Endothelial cell of umbilical vein (primary cell): ENCODE results near the gene CROCC. TPM values are rescaled to one million over a fixed set of nuclear protein-coding genes. Genes with fewer than 3 reads are reported as not detected.
"Not testable (repeated sequence)": the region's sequence is repeated elsewhere in the genome, so short reads cannot be mapped to it uniquely, and the experiment has no call there.

ENCODE experiments used
- BruUV-seq: library from RNA; stranded (reverse); fragments of 400-500 nt; replicated peaks from 2 replicates; lab custom pipeline; 2021; lab: Mats Ljungman, UMichigan
- CTCF ChIA-PET: fragments of 300-600, 350-600 bp; sonication (Branson Sonifier 250); formaldehyde crosslinking; loops from one replicate; lab custom pipeline; 2021; ENCODE audit warnings: antibody characterized with exemption, inconsistent platforms; lab: Charles Lee
- POLR2A ChIA-PET: fragments of 300-600, 350-600 bp; sonication (Branson Sonifier 250); formaldehyde crosslinking; loops from one replicate; lab custom pipeline; 2021; ENCODE audit warnings: antibody characterized with exemption, inconsistent platforms; lab: Charles Lee
- DNase-seq: peaks from one replicate; pipeline ENCODE4 v3.0.0-alpha.2; 2011; ENCODE audit warnings: low read depth, low spot score
- FAIRE-seq: peaks from 2 replicates; lab custom pipeline; 2011; peaks lifted over from hg19 to GRCh38; lab: Jason Lieb, UNC
- H2AFZ ChIP-seq: 2 replicates; pipeline ENCODE4 v1.6.0; 2012; ENCODE audit warnings: low read depth, low read length, control low read depth, inconsistent platforms
- H3K27ac ChIP-seq: 2 replicates; pipeline ENCODE4 v1.5.1; 2011; ENCODE audit warnings: low read depth, mild to moderate bottlenecking, control low read depth, low read length, moderate library complexity; ENCODE audit not compliant: insufficient read depth
- H3K27me3 ChIP-seq, 2 experiments: 2 replicates each; pipeline versions ENCODE4 v1.6.0 to v1.6.1; 2011; ENCODE audit warnings: low read length in 2 of 2, mixed read lengths in 1 of 2; ENCODE audit not compliant: control insufficient read depth in 2 of 2, insufficient read depth in 2 of 2
- H3K36me3 ChIP-seq, 2 experiments: 2 replicates in 1 of 2; 3 replicates in 1 of 2; pipeline ENCODE4 v1.5.1; 2011; ENCODE audit warnings: low read length in 2 of 2, mild to moderate bottlenecking in 1 of 2, moderate library complexity in 1 of 2; ENCODE audit not compliant: control insufficient read depth in 2 of 2, insufficient read depth in 2 of 2; ENCODE audit errors: extremely low read depth in 1 of 2
- H3K4me1 ChIP-seq: 3 replicates; pipeline ENCODE4 v1.5.1; 2011; ENCODE audit warnings: mild to moderate bottlenecking, low read length; ENCODE audit not compliant: control insufficient read depth, insufficient read depth; ENCODE audit errors: extremely low read depth
- H3K4me2 ChIP-seq: 2 replicates; pipeline ENCODE4 v1.6.1; 2011; ENCODE audit warnings: low read length, control low read depth, mixed read lengths; ENCODE audit not compliant: insufficient read depth
- H3K4me3 ChIP-seq, 3 experiments: fragments of 200-600 bp in 1 of 3; sonication (generic), shearing (Covaris generic) in 1 of 3; replicated peaks in 1 of 3; 2 replicates each; pipeline ENCODE4 v1.5.1; 2011 to 2016; ENCODE audit warnings: control low read depth in 3 of 3, low read length in 3 of 3, mild to moderate bottlenecking in 2 of 3, inconsistent platforms in 1 of 3, low read depth in 1 of 3, moderate library complexity in 1 of 3; ENCODE audit not compliant: insufficient read depth in 1 of 3
- H3K79me2 ChIP-seq: 2 replicates; pipeline ENCODE4 v1.6.0; 2012; ENCODE audit warnings: low read length, inconsistent platforms; ENCODE audit not compliant: control insufficient read depth, insufficient read depth
- H3K9ac ChIP-seq: replicated peaks from 2 replicates; pipeline ENCODE3; 2011; ENCODE audit warnings: low read length, control low read depth; ENCODE audit not compliant: insufficient read depth; ENCODE audit errors: extremely low read depth
- H3K9me1 ChIP-seq: replicated peaks from 3 replicates; pipeline ENCODE4 v1.6.0; 2011; ENCODE audit warnings: mild to moderate bottlenecking, low read length; ENCODE audit not compliant: control insufficient read depth, insufficient read depth; ENCODE audit errors: extremely low read depth
- H3K9me3 ChIP-seq: replicated peaks from 2 replicates; pipeline ENCODE4 v1.5.1; 2012; ENCODE audit warnings: low read length, inconsistent platforms; ENCODE audit not compliant: control insufficient read depth, insufficient read depth
- H4K20me1 ChIP-seq: replicated peaks from 2 replicates; pipeline ENCODE3; 2011; ENCODE audit warnings: mild to moderate bottlenecking, low read length; ENCODE audit not compliant: control insufficient read depth, insufficient read depth; ENCODE audit errors: extremely low read depth
- GATA2 ChIP-seq: IDR thresholded peaks from 2 replicates; pipeline ENCODE4 v1.7.0; 2011; ENCODE audit warnings: low read depth, mild to moderate bottlenecking, moderate library complexity, mixed read lengths, low read length; ENCODE audit not compliant: insufficient read length, insufficient read depth
- dilution Hi-C: fragments of 300-500 bp; cut with MboI; formaldehyde crosslinking; loops from one replicate; pipeline ENCODE4 v1.15.0; 2019; ENCODE audit warnings: low sequenced_read_pairs; ENCODE audit not compliant: extremely low pct_ligation_motif_present
- intact Hi-C: fragments of 100-400 bp; cut with micrococcal nuclease; formaldehyde crosslinking; loops from one replicate; pipeline ENCODE4 v1.10.0; 2022
- polyA plus RNA-seq, 4 experiments: library from polyadenylated mRNA; depleted of rRNA in 3 of 4; stranded (reverse) in 3 of 4; unstranded in 1 of 4; fragments of >200 nt; gene quantifications; 2 replicates each; pipeline versions ENCODE4 v1.2.1 to v1.2.3, GENCODE V29; 2011 to 2012; ENCODE audit warnings: missing spikeins in 1 of 4
- total RNA-seq: library from RNA; stranded (reverse); gene quantifications from 2 replicates; pipeline ENCODE4 v1.2.3, GENCODE V29; 2021
- TF ChIP-seq, protein P1 (sequence below): IDR thresholded peaks from 2 replicates; pipeline ENCODE4 v1.6.1; 2011; ENCODE audit not compliant: insufficient read depth, insufficient read length
- TF ChIP-seq, protein P2 (sequence below), 2 donors: IDR thresholded peaks; 1 replicate in 1 of 2; 2 replicates in 1 of 2; pipeline ENCODE4 v1.5.1; 2011; ENCODE audit warnings: low read length in 2 of 2, mild to moderate bottlenecking in 2 of 2, moderate library complexity in 2 of 2, control low read depth in 1 of 2, inconsistent platforms in 1 of 2, low read depth in 1 of 2; ENCODE audit not compliant: insufficient read depth in 1 of 2; ENCODE audit errors: extremely low read depth in 1 of 2

The CROCC gene
- total and polyA plus RNA-seq, 2 donors (not counting 3 experiments of a cell fraction or from before 2014, with no cell fraction given) = 18.3 to 35.5 TPM

DNA sequence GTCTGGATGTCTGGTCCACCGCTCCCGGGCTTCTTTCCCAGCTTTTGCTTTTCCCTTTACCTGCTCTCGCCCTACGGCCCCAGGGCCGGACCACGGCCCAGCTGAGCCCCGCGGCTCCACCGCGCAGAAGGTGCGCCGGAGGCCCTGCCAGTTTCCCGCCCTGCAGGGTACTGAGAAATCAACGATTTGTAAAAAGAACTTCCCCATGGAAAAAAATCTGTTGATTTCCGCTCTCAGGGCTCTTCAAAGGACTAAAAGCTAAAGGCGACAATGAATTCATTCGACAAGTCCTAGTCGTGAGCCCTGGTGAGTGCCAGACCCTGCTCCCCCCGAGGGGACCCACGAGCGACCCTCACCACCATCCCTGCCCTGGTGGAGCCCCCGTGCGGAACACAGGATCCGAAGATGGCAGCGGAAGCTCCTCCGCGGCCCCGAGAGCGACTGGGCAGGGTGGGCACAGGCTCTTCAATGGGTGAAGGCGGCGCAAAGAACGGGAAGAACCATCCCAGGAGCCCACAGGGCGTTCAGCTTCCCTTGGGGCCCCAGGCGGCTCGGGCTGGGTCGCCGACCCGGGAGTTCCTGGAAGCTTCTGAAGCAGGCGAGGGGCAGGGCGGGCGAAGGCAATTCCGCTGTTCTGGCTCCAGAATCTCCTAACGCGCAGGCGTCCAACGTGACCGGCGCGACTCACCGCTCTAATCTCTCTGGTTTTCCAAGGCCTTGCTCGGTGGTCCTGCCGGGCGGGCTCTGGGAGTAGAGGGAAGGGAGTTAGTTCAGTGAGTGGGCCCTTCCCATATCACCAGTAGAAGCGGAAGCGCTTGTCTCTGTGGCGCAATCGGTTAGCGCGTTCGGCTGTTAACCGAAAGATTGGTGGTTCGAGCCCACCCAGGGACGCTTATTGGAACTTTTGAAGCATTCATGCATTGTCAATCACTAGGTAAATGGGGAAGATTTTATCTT is 32.6 kb upstream of the CROCC start:
- Histone ChIP-seq H3K4me2 (peak overlapping the region; percentile 91), H3K36me3 (no peaks in the 10 kb centered on the region), H3K9me1 (no peaks in the 10 kb centered on the region), H3K4me3 (peak overlapping the region; percentile 51 to 93 (median 85)), H3K27me3 (peaks cover 6 to 14% of the 10 kb centered on the region in 2 experiments), H3K9ac (peak overlapping the region; percentile 69), H4K20me1 (no peaks in the 10 kb centered on the region), H2AFZ (peak overlapping the region; percentile 98), H3K27ac (peak overlapping the region; percentile 52), H3K79me2 (no peaks in the 10 kb centered on the region), H3K4me1 (peaks cover 12% of the 10 kb centered on the region), H3K9me3 (no peaks in the 10 kb centered on the region)
- ChIA-PET POLR2A (interaction anchor here (0.7 to 0.9 kb wide), 2 partner anchors 16 to 268 kb away, joined by 5 read pairs; no protein-coding TSS in a partner anchor), CTCF (interaction anchor here (0.8 to 1.6 kb wide), 3 partner anchors 180 to 268 kb away, joined by 3 to 5 read pairs (median 4); no protein-coding TSS in a partner anchor)
- peak; percentile 86 for FAIRE-seq
- BruUV-seq = TSS peak; percentile 92
- dilution Hi-C loops (no loop called here), intact Hi-C loops (loop anchor here (1.0 kb wide), 1 partner anchor 14 kb away; no protein-coding TSS in a partner anchor)
- peak; percentile 85 for DNase-seq
- TF ChIP-seq, protein P1, sequence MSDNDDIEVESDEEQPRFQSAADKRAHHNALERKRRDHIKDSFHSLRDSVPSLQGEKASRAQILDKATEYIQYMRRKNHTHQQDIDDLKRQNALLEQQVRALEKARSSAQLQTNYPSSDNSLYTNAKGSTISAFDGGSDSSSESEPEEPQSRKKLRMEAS = no peak
- TF ChIP-seq GATA2 = peak; percentile 9
- TF ChIP-seq, protein P2, sequence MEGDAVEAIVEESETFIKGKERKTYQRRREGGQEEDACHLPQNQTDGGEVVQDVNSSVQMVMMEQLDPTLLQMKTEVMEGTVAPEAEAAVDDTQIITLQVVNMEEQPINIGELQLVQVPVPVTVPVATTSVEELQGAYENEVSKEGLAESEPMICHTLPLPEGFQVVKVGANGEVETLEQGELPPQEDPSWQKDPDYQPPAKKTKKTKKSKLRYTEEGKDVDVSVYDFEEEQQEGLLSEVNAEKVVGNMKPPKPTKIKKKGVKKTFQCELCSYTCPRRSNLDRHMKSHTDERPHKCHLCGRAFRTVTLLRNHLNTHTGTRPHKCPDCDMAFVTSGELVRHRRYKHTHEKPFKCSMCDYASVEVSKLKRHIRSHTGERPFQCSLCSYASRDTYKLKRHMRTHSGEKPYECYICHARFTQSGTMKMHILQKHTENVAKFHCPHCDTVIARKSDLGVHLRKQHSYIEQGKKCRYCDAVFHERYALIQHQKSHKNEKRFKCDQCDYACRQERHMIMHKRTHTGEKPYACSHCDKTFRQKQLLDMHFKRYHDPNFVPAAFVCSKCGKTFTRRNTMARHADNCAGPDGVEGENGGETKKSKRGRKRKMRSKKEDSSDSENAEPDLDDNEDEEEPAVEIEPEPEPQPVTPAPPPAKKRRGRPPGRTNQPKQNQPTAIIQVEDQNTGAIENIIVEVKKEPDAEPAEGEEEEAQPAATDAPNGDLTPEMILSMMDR (IDR thresholded peaks at IDR 0.05; ENCODE audit: extremely low read depth in 1 of 2, insufficient read depth in 1 of 2, low read depth in 1 of 2, low read length in 2 of 2) = peak; percentile 18 to 24

DNA sequence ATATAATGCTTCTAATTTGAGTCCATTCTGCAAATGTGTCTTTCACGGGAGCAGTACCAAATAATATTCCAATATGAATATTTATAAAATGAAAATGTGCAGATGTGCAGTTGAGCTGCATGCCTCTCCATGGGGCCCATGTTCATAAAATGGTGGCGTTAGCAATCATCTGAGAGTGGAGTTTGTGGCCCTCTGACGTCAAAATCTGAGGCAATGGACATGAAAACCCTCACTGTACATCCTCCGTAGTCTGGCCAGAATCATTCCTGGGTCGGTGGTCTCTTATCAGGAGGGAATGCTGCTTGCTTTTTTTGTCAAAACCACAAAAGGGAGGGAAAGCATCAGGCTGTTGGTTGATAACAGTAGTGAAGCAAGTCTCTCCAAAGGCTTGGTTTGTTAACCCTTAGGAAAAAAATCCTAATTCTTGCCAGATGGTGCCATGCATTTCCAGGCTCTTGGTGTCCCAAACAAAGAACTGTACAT is 31.2 kb upstream of the CROCC start:
- H2AFZ ChIP-seq, H4K20me1 ChIP-seq, H3K27ac ChIP-seq, H3K9me1 ChIP-seq, H3K36me3 ChIP-seq, H3K27me3 ChIP-seq, CTCF ChIA-PET, dilution Hi-C loops, BruUV-seq, H3K79me2 ChIP-seq, POLR2A ChIA-PET, H3K4me2 ChIP-seq, DNase-seq, H3K4me3 ChIP-seq, H3K9ac ChIP-seq, H3K9me3 ChIP-seq, FAIRE-seq, intact Hi-C loops: not testable (repeated sequence)
- H3K4me1 ChIP-seq = peaks cover 12% of the 10 kb centered on the region

DNA sequence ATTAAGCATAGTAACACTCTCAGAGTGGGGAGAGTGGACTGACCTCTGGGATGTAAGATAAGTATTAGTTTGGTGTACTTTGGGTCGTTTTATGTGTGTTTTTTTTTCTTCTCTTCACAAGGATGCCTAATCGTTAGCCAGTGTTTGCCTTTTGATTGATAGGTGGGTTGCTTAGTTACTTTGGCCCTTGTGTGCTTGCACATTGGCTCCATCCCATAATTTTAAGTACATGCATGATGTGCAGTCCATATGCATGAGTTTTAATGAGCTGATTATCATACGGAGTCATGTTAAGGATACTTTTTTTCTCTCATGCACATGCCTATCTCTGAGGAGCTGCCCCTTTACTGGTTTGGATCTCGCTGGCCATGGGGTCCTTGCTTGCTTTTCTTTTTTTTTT is 30.7 kb upstream of the CROCC start:
- H2AFZ ChIP-seq, H3K27ac ChIP-seq, CTCF ChIA-PET, H3K9me1 ChIP-seq, H3K4me3 ChIP-seq, dilution Hi-C loops, POLR2A ChIA-PET, DNase-seq, H3K4me2 ChIP-seq, FAIRE-seq, H4K20me1 ChIP-seq, H3K9me3 ChIP-seq, H3K9ac ChIP-seq, H3K27me3 ChIP-seq, H3K36me3 ChIP-seq, H3K79me2 ChIP-seq, BruUV-seq, intact Hi-C loops: not testable (repeated sequence)
- peaks cover 12% of the 10 kb centered on the region for H3K4me1 ChIP-seq
